Mesodermal cell (in vitro differentiated cells): ENCODE measurements around the gene SYPL1.

Experiments used
- H3K27ac ChIP-seq: 2 replicates; pipeline ENCODE4 v1.7.0; 2013; ENCODE audit warnings: mild to moderate bottlenecking, low read depth, low read length, moderate library complexity; ENCODE audit not compliant: severe bottlenecking
- H3K36me3 ChIP-seq: 2 replicates; pipeline ENCODE4 v1.7.1; 2013; ENCODE audit warnings: mild to moderate bottlenecking, low read length, moderate library complexity; ENCODE audit not compliant: control insufficient read depth, insufficient read depth
- H3K4me1 ChIP-seq: one replicate; pipeline ENCODE4 v1.7.1; 2013; ENCODE audit warnings: mild to moderate bottlenecking, low read length; ENCODE audit not compliant: insufficient read depth, control insufficient read depth, poor library complexity, severe bottlenecking
- H3K4me3 ChIP-seq: 2 replicates; pipeline ENCODE4 v1.7.0; 2013; ENCODE audit warnings: low read length, control low read depth, mild to moderate bottlenecking; ENCODE audit not compliant: insufficient read depth, poor library complexity, severe bottlenecking; ENCODE audit errors: extremely low read depth
- H3K9me3 ChIP-seq: 2 replicates; pipeline ENCODE4 v1.7.1; 2013; ENCODE audit warnings: mild to moderate bottlenecking, low read length, moderate library complexity; ENCODE audit not compliant: control insufficient read depth
- WGBS, 2 experiments: methylation state at CpG; one replicate each; pipeline ENCODE4 v1.1.5; 2013; ENCODE audit warnings: missing lambda C conversion rate in 2 of 2; ENCODE audit not compliant: insufficient coverage in 2 of 2; 5-methylcytosine and 5-hydroxymethylcytosine counted together

The SYPL1 gene

GRCh38 chr7:106057962-106058927 is 53.9 kb downstream of the SYPL1 start:
- Histone ChIP-seq H3K9me3 (no peaks in the 10 kb centered on the region), H3K4me3 (no peak overlapping the region), H3K27ac (peak overlapping the region; percentile 8), H3K36me3 (no peaks in the 10 kb centered on the region), H3K4me1 (peaks cover 9% of the 10 kb centered on the region)
- 75 to 85% methylated on average over 15 to 16 of the region's 19 CpGs for WGBS, 2 experiments

GRCh38 chr7:106057204-106057961 is 54.7 kb downstream of the SYPL1 start:
- WGBS, 2 experiments, result 70 to 74% methylated on average over 5 to 8 of the region's 10 CpGs

DNA sequence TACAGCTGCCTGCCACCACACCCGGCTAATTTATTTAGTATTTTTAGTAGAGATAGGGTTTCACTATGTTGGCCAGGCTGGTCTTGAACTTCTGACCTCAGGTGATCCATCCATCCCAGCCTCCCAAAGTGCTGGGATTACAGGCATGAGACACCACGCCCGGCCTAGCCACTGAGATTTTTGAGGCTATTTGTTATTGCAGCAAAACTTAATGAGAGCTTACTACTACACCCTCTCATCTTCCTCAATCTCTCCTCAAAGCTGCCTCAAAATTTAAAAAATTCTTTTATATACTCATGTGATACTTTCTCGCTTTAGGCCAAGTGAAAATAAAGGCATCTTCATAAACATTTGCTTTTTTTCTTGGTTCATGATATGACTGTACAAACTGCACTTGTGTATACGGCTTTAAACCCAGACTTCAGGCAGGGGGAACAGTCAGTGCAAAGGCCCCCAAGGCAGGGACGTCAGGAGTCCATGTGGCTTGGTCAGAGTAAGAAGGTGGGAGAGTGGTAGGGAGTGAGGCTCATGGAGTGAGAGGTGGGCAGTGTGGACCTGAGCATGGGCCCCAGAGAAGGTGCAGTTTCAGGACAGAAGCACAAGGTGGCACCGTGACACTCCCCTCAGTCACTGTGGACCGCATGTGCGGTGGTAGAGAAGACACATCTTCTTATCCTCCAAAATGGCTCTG is 55.5 kb downstream of the SYPL1 start:
- no peaks in the 10 kb centered on the region for H3K9me3 ChIP-seq
- H3K27ac ChIP-seq, result no peak overlapping the region
- H3K36me3 ChIP-seq, result no peaks in the 10 kb centered on the region
- WGBS, 2 experiments, result 31 to 52% methylated on average over 4 to 6 of the region's 9 CpGs
- H3K4me3 ChIP-seq, result no peak overlapping the region
- H3K4me1 ChIP-seq, result peaks cover 5% of the 10 kb centered on the region

More at GRCh38 chr7:106057204-106057961, 54.7 kb downstream of the SYPL1 start:
- H3K27ac ChIP-seq, result no peak overlapping the region
- no peaks in the 10 kb centered on the region for H3K36me3 ChIP-seq
- H3K4me1 ChIP-seq, result peaks cover 5% of the 10 kb centered on the region
- H3K9me3 ChIP-seq, result no peaks in the 10 kb centered on the region
- H3K4me3 ChIP-seq, result no peak overlapping the region

DNA sequence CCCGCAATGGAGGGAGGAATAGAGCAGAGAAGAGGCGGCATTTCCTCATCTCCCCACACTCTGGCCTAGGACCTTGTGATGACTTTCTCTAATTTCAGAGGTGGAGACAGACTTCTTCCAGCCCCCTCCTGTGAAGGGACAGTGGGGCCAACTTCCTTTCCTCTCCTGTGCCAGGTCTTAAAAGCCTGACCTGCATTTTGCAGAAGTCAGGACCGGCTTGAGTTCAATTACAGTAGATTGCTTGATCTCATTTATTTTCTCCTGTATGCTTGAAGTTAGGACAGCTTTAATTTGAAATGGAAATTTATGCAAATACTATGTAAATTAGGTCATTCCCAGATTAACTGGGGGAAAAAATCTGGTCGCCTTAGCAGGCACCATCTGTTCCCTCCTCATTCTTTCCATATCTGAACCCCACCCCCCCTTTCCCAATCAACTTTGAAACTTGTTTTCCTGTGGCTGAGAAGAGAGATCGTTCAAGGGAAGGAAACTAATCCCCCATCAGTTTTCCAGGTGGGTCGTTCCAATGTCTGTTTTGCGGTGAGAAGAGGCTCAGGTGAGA is 57.1 kb downstream of the SYPL1 start:
- Histone ChIP-seq H3K36me3 (no peaks in the 10 kb centered on the region), H3K9me3 (no peaks in the 10 kb centered on the region), H3K4me1 (peaks cover 5% of the 10 kb centered on the region), H3K4me3 (no peak overlapping the region), H3K27ac (no peak overlapping the region)
- 60 to 100% methylated on average over 1 to 3 of the region's 7 CpGs for WGBS, 2 experiments

DNA sequence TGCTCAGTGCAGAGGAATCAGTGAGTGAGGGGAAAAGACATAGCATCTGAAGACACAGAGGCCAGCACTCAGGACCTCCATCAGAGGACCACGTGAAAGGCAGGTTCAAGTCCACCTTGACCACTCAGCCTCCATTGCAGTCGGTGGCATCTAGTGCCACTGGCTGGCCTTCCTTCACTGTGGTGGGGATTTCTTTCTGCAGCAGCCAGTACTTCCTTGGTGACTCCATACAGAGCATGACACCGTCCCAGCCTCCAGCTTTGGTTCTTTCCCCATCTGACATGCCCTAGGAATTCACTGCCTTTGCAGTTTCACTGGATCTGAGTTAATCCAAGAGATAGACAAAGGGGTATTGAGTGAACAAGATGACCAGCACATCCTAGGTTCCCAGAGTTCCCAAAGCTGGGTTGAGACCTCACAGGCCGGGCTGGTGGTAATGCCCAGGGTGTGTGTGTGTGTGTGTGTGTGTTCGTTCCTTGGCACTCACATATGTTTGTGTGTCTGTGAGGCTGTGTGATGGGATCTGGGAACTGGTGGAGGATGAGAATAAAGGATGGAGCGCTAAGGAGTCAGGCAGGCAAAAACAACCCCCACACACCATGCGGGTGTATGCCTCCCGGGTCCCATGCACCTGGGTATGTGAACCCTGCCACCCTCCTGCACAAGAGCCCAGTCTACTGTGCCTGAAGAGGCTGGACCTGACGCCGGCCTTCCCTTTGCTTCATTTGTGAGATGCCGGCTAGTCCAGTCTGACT is 57.8 kb downstream of the SYPL1 start:
- Histone ChIP-seq H3K27ac (no peak overlapping the region), H3K4me1 (peaks cover 5% of the 10 kb centered on the region), H3K9me3 (no peaks in the 10 kb centered on the region), H3K36me3 (no peaks in the 10 kb centered on the region), H3K4me3 (no peak overlapping the region)
- WGBS, 2 experiments, result 90 to 95% methylated on average over 7 to 9 of the region's 11 CpGs

DNA sequence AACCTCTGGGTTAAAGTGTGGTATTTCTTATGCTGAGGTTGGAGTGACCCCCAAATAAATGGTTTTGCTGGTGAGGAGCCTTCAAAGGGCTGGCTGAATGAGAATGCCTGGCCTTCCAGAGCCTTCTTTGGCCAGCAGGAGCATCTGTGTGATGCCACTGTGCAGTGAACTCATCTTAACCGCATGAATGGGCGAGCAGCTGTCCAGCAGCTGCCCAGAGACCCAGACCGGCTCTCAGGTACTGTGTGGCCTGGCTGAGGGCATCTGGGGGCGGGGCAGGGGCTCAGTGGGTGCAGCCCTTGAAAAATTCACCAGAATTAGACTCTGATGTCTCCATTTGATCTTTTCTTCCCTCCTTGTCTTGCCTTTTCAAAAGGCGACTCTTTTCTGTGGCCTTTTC is 59.0 kb downstream of the SYPL1 start:
- Histone ChIP-seq H3K4me1 (no peaks in the 10 kb centered on the region), H3K27ac (no peak overlapping the region), H3K36me3 (no peaks in the 10 kb centered on the region)

GRCh38 chr7:106052681-106053080 is 59.4 kb downstream of the SYPL1 start:
- 67% methylated on average over 1 of the region's 2 CpGs; no CpG with 5 or more reads in 1 of the 2 experiments for WGBS, 2 experiments
- no peaks in the 10 kb centered on the region for H3K36me3 ChIP-seq
- H3K4me3 ChIP-seq, result no peak overlapping the region
- H3K27ac ChIP-seq, result no peak overlapping the region
- no peaks in the 10 kb centered on the region for H3K9me3 ChIP-seq
- no peaks in the 10 kb centered on the region for H3K4me1 ChIP-seq

More for the DNA sequence above, 59.0 kb downstream of the SYPL1 start:
- Histone ChIP-seq H3K4me3 (no peak overlapping the region), H3K9me3 (no peaks in the 10 kb centered on the region)
- WGBS, 2 experiments, result 89 to 90% methylated on average over 5 of the region's 5 CpGs

GRCh38 chr7:106050746-106051117 is 61.4 kb downstream of the SYPL1 start:
- no peak overlapping the region for H3K27ac ChIP-seq
- H3K9me3 ChIP-seq, result no peaks in the 10 kb centered on the region
- H3K36me3 ChIP-seq, result no peaks in the 10 kb centered on the region
- H3K4me3 ChIP-seq, result no peak overlapping the region
- WGBS, 2 experiments, result 88 to 90% methylated on average over 4 to 5 of the region's 5 CpGs
- H3K4me1 ChIP-seq, result no peaks in the 10 kb centered on the region

- no peaks in the 10 kb centered on the region for H3K9me3 ChIP-seq
- H3K4me3 ChIP-seq, result no peak overlapping the region
- 87 to 88% methylated on average over 8 to 10 of the region's 13 CpGs for WGBS, 2 experiments
- H3K4me1 ChIP-seq, result no peaks in the 10 kb centered on the region
- H3K27ac ChIP-seq, result no peak overlapping the region
- H3K36me3 ChIP-seq, result no peaks in the 10 kb centered on the region
Measured at GRCh38 chr7:106050002-106050745, 61.9 kb downstream of the SYPL1 start.
